Activated CD4-positive, alpha-beta T cell treated with anti-CD3 and anti-CD28 coated beads, Interleukin-2, Interleukin-4, amounts not matched to agents 100 ng/mL and 50 ng/mL, durations not matched to agents 16 hours and 8 hours (primary cell): Measurements from ENCODE around the gene CKM.
"Not testable (repeated sequence)": the region's sequence is repeated elsewhere in the genome, so short reads cannot be mapped to it uniquely, and the experiment has no call there.

Experiments
- DNase-seq: peaks from one replicate; pipeline ENCODE4 v3.0.0-alpha.2; 2020; ENCODE audit warnings: low spot score

CKM gene

GRCh38 chr19:45320997-45321775 lies 1.5 kb downstream of the CKM start:
- DNase-seq: no peak

GRCh38 chr19:45315304-45315703 lies 7.4 kb downstream of the CKM start:
- DNase-seq: no peak

GRCh38 chr19:45314708-45315245 lies 7.9 kb downstream of the CKM start:
- DNase-seq: no peak

- not testable (repeated sequence) for DNase-seq
These were observed 10.4 kb downstream of the CKM start for GRCh38 chr19:45312285-45312684.

DNA sequence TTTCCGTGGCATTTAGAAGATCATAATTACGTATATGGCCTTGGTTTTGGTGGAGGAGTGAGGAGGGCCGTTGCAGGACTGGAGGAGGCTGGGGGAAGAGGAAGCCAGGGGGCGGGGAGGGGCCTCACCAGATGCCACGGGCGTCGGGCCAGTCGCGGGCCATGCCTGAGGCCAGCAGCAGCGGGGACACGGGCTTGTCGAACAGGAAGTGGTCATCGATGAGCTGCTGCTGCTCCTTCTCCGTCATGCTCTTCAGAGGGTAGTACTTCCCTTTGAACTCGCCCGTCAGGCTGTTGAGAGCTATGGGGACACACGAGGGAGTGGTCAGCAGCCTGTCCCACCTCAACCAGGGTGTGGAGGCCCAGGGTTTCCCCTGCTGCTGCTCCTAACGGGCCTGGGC lies 11.1 kb downstream of the CKM start:
- DNase-seq: no peak

DNA sequence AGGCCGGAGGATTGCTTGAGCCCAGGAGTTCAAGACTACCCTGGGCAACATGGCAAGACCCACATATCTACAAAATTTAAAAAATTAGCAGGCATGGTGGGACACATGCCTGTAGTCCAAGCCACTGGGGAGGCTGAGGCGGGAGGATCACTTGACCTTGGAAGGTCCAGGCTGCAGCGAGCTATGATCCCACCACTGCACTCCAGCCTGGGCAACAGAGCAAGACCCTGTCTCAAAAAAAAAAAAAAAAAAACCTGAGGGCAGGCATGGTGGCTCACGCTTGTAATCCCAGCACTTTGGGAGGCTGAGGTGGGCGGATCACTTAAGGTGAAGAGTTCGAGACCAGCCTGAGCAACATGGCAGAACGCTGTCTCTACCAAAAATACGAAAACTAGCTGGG lies 13.4 kb downstream of the CKM start:
- not testable (repeated sequence) for DNase-seq

- DNase-seq: no peak
These were observed 15.3 kb downstream of the CKM start for GRCh38 chr19:45307361-45307760.

- DNase-seq: no peak
These were observed 16.1 kb downstream of the CKM start for GRCh38 chr19:45306518-45307027.

- DNase-seq: no peak
These were observed 16.6 kb downstream of the CKM start for GRCh38 chr19:45306040-45306439.

DNA sequence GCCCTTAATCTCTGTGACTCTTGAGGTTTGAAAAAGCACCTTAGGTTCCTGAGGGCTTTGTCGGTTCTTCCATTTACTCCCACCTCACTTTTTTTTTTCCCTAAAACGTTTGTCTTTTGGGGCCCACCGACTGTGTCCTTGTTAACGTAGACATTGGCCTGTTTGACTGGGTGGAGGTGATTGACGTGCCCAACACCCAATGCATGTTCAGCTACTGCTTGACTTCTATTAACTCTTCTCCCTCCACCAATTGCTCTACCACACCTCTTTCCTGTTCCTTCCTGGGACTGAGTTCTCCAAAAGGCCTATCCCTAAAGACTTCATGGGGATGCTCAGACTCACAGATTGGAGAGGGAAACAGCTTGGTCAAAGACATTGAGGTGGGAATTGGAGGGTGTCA lies 17.3 kb downstream of the CKM start:
- no peak for DNase-seq

DNA sequence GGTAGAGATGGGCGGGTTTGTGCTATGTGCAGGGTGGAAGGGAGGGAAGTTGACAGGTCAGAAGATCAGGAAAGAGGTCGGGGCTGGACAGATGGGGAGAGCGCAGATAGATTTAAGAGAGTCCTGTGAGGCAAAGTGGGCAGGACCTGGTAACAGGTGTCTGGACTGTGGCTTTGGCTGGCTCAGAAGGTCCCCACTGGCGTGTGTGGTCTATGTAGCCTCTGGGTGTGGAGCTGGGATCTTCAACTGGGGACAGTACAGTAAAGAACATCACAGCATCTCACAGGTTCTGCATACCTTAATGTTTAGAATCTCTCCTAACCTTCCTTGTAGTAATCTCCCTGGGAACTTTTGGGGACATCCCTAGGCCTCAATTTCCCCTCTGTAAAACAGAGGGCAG lies 17.7 kb downstream of the CKM start:
- no peak for DNase-seq

DNA sequence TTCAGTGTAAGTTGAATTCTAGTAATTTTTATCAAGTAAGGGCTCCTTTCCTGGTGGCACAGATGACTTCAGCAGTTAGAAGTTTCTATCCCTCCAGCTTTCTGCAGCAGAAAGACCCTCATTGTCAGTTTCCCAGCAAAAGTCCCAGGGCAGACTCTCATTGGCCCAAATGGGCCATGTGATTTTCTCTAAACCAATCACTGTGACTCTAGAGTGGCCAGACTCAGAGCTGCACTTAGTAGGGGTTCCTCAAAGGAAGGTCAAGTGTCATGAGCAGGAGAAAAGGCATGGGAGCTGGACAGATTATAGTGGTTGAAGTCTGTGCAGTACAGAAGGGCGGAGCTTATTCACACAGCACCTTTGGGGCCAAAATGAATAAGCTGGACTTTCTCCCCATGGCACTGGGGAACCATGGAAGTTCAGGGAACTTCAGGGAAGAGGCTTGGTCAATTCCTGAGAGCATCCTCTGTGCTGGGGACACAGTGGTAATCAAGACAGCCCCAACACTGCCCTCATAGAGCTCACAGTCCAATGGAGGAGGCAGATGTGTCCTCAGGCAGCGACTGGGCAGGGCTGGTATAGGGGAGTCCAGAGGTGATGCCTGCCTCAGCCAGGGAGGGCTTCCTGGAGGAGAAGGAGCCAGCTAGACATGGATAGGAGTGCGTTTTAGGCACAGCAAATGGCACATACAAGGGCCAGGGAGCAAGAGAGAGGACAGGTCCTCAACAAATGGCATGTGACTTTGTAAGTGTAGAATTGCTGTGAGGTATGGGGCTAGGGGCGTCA lies 18.3 kb downstream of the CKM start:
- DNase-seq: no peak

DNA sequence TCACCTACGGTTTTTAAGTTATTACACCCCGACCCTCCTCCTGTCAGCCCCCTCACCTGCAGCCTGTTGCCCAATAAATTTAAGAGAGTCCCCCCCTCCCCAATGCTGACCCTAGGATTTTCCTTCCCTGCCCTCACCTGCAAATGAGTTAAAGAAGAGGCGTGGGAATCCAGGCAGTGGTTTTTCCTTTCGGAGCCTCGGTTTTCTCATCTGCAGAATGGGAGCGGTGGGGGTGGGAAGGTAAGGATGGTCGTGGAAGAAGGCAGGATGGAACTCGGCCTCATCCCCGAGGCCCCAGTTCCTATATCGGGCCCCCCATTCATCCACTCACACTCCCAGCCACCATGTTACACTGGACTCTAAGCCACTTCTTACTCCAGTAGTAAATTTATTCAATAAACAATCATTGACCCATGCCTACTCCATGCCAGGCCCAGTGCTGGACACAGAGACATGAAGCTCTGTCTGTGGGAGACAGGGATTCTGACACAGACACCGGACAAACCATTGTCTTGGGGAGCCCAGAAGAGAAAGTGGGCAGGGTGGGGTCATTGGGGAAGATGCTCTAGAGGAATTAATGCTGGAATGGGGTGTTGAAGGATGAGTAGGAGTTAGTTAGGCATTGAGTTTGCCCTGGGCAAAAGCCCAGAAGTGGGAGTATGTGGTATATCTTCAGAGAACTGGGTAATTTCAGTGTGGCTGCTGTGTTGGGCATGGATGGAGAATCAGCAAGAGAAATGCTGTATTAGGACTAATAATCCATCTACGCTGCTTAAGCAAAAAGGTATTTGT lies 19.2 kb downstream of the CKM start:
- no peak for DNase-seq

DNA sequence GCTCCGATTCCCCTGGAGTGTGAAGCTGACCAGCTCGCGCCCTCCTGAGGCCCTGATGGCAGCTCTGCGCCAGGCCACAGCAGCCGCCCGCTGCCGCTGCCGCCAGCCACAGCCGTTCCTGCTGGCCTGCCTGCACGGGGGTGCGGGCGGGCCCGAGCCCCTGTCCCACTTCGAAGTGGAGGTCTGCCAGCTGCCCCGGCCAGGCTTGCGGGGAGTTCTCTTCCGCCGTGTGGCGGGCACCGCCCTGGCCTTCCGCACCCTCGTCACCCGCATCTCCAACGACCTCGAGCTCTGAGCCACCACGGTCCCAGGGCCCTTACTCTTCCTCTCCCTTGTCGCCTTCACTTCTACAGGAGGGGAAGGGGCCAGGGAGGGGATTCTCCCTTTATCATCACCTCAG lies 20.3 kb downstream of the CKM start:
- no peak for DNase-seq

DNA sequence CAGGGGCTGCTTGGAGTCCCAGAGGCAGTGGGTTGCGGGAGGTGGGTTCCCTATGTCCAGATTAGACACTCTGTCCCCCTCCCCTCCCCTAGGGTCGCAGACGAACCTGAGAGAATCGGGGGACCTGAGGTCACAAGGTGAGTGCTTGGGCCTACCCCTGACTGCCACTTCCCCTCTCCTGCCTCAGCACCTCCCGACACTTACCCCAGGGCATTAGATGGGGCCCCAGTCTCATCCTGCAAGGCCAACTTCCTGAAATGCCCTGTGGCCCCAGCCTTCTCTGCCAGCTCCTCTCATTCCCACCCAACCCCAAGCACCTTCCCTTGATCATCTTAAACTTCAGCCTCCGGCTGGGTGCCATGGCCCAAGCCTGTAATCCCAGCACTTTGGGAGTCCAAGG lies 23.0 kb downstream of the CKM start:
- DNase-seq: no peak

- DNase-seq: no peak
These were observed 24.4 kb downstream of the CKM start for GRCh38 chr19:45298264-45298663.

DNA sequence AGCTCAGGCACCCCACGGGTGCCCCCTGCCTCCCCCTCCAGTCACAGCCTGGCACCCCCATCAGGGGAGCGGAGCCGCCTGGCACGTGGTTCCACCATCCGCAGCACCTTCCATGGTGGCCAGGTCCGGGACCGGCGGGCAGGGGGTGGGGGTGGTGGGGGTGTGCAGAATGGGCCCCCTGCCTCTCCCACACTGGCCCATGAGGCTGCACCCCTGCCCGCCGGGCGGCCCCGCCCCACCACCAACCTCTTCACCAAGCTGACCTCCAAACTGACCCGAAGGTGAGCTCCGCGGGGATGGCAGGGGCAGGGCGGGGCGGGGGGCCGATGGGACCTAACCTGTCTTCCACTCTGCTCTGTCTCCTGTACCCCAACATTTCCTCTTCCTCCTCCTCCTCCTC lies 25.0 kb downstream of the CKM start:
- no peak for DNase-seq

GRCh38 chr19:45296355-45296754 lies 26.3 kb downstream of the CKM start:
- DNase-seq: no peak

DNA sequence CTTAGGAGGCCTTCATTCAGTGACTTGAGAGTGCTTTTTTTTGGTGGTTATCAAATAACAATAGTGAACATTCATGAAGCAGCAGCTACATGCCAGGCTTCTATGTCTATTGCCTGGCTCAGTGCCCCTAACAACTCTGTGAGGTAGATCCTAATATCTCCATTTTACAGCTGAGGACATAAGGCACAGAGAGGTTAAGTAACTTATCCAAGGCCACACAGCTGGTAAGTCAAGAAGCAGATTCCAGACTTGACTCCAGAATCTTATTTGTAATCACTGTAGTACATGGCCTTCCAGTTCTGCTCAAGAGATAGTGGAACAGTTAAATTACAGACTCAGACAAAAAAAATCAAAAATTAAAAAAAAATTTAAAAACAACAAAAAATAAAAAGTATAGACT lies 26.8 kb downstream of the CKM start:
- no peak for DNase-seq

DNA sequence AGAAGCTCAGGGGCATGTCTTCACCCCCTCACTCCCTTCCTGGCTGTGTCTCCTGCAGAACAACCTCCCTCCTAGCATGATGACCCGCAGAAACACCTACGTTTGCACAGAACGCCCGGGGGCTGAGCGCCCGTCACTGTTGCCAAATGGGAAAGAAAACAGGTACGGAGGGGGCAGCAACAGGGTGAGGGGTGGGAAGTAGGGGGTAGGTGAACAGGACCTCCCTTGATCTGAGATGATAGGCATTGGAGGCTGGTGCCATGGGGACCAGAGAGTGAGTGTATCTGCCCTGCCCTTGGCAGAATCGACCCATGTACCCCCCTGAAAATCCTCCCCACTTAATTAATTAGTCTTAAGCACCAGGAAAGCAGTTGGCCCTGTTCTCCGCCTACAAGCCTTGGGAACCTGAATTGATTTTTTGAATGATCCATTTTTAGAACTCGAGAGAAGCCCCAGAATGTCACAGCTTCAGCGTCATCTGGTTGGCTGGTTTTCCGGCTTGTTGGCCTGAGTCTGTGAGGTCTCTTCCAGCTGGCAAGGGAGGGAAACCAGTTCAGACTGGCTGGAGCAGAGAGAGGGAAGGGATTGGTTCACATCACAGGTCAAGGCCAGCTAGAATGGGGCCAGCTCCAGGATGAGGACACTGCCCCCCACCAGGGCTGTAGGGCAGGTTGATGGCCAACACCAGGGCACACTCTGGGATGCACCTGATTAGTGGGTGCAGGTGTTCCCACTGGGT lies 28.2 kb downstream of the CKM start:
- DNase-seq: no peak

- DNase-seq: no peak
These were observed 29.0 kb downstream of the CKM start for GRCh38 chr19:45293682-45294081.

DNA sequence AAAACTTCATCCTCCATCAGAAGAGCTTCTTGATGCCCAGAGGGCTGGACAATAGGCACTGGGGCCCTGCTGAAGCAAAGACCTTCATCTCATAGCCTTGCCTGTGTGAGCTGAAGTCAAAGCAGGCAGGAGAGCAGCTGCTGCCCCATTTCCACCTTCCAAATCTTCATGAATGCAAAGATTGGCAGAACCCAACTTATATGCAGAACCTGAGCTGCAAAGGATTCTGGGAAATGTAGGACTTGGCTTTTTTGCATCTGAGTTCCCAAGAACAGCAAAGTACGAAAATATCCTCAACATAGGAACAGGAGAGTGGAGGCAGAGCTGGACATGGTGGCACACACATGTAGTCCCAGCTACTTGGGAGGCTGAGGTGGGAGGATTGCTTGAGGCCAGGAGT lies 30.8 kb downstream of the CKM start:
- no peak for DNase-seq
